ENCODE results near the gene PHPT1.

Gene PHPT1

GRCh38 chr9:136825295-136826187, 23.7 kb upstream of the PHPT1 start:
- no peak for TF ChIP-seq CTCF (IDR thresholded peaks at IDR 0.05; ENCODE audit: low read depth, low read length)
- no peak overlapping the region for H3K4me3 ChIP-seq (ENCODE audit: low read depth, low read length)

GRCh38 chr9:136826188-136826541, 23.0 kb upstream of the PHPT1 start:
- no peak overlapping the region for H3K4me3 ChIP-seq (ENCODE audit: low read depth, low read length)
- no peak for TF ChIP-seq CTCF (IDR thresholded peaks at IDR 0.05; ENCODE audit: low read depth, low read length)

GRCh38 chr9:136826703-136827582, 22.3 kb upstream of the PHPT1 start:
- no peak overlapping the region for H3K4me3 ChIP-seq (ENCODE audit: low read depth, low read length)
- TF ChIP-seq CTCF (IDR thresholded peaks at IDR 0.05; ENCODE audit: low read depth, low read length) = no peak

- no peak overlapping the region for H3K4me3 ChIP-seq (ENCODE audit: low read depth, low read length)
- TF ChIP-seq CTCF (IDR thresholded peaks at IDR 0.05; ENCODE audit: low read depth, low read length) = no peak
Measured at GRCh38 chr9:136827794-136828473, 21.3 kb upstream of the PHPT1 start.

- TF ChIP-seq CTCF (IDR thresholded peaks at IDR 0.05; ENCODE audit: low read depth, low read length) = no peak
Measured at GRCh38 chr9:136828474-136829140, 20.6 kb upstream of the PHPT1 start.

GRCh38 chr9:136829412-136829811, 19.8 kb upstream of the PHPT1 start:
- H3K4me3 ChIP-seq (ENCODE audit: low read depth, low read length) = no peak overlapping the region
- TF ChIP-seq CTCF (IDR thresholded peaks at IDR 0.05; ENCODE audit: low read depth, low read length) = no peak

More at GRCh38 chr9:136828474-136829140, 20.6 kb upstream of the PHPT1 start:
- H3K4me3 ChIP-seq (ENCODE audit: low read depth, low read length) = no peak overlapping the region
